ENCODE data around the gene TIMM29.

DNA sequence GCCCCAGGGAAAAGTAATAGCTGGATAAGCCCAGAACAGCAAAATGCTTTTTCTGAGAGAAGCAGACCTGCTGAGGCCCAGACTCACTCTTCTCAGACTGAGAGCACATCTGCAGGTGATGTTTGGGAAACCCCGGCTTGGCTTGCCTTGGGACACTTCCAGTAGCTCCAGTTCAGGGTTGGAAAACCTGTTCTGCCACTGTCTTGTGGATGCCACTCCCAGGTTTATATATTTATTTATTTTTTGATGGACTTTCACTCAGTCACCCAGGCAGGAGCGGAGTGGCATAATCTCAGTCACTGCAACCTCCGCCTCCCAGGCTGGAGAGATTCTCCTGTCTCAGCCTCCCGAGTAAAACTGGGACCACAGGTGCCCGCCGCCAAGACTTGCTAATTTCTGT, 24.2 kb downstream of the TIMM29 start:
- TF ChIP-seq, protein P1, sequence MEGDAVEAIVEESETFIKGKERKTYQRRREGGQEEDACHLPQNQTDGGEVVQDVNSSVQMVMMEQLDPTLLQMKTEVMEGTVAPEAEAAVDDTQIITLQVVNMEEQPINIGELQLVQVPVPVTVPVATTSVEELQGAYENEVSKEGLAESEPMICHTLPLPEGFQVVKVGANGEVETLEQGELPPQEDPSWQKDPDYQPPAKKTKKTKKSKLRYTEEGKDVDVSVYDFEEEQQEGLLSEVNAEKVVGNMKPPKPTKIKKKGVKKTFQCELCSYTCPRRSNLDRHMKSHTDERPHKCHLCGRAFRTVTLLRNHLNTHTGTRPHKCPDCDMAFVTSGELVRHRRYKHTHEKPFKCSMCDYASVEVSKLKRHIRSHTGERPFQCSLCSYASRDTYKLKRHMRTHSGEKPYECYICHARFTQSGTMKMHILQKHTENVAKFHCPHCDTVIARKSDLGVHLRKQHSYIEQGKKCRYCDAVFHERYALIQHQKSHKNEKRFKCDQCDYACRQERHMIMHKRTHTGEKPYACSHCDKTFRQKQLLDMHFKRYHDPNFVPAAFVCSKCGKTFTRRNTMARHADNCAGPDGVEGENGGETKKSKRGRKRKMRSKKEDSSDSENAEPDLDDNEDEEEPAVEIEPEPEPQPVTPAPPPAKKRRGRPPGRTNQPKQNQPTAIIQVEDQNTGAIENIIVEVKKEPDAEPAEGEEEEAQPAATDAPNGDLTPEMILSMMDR (IDR thresholded peaks at IDR 0.05; ENCODE audit: insufficient read depth, low read length, poor library complexity, severe bottlenecking), result no peak
- TF ChIP-seq EZH2phosphoT487 (conservative IDR thresholded peaks at IDR 0.05; ENCODE audit: low read length), result no peak

Measured in SU-DHL-6 (cell line).